ENCODE data around the gene ICOSLG.

- TF ChIP-seq, protein P1, sequence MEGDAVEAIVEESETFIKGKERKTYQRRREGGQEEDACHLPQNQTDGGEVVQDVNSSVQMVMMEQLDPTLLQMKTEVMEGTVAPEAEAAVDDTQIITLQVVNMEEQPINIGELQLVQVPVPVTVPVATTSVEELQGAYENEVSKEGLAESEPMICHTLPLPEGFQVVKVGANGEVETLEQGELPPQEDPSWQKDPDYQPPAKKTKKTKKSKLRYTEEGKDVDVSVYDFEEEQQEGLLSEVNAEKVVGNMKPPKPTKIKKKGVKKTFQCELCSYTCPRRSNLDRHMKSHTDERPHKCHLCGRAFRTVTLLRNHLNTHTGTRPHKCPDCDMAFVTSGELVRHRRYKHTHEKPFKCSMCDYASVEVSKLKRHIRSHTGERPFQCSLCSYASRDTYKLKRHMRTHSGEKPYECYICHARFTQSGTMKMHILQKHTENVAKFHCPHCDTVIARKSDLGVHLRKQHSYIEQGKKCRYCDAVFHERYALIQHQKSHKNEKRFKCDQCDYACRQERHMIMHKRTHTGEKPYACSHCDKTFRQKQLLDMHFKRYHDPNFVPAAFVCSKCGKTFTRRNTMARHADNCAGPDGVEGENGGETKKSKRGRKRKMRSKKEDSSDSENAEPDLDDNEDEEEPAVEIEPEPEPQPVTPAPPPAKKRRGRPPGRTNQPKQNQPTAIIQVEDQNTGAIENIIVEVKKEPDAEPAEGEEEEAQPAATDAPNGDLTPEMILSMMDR (IDR thresholded peaks at IDR 0.05): no peak
- TF ChIP-seq POLR2A (IDR thresholded peaks at IDR 0.05): no peak
Observed at GRCh38 chr21:44262338-44263056, 21.8 kb upstream of the ICOSLG start.
